Osteocyte (in vitro differentiated cells): ENCODE results near the gene PAX5. TPM values are rescaled to one million over a fixed set of nuclear protein-coding genes. Genes with fewer than 3 reads are reported as not detected.

Experiments
- DNase-seq: peaks from one replicate; pipeline ENCODE4 v3.0.0; 2021; ENCODE audit warnings: mixed read lengths; ENCODE audit not compliant: unreplicated experiment; ENCODE audit errors: extremely low spot score
- H3K27ac Mint-ChIP-seq: one replicate; pipeline ENCODE4 v1.8.0; 2021; ENCODE audit warnings: mild to moderate bottlenecking, mixed read lengths; ENCODE audit not compliant: unreplicated experiment
- H3K27me3 Mint-ChIP-seq: one replicate; pipeline ENCODE4 v1.8.0; 2021; ENCODE audit warnings: mixed read lengths; ENCODE audit not compliant: unreplicated experiment
- H3K36me3 Mint-ChIP-seq: one replicate; pipeline ENCODE4 v1.8.0; 2021; ENCODE audit warnings: mixed read lengths; ENCODE audit not compliant: unreplicated experiment
- H3K4me1 Mint-ChIP-seq: one replicate; pipeline ENCODE4 v1.8.0; 2021; ENCODE audit warnings: mixed read lengths; ENCODE audit not compliant: unreplicated experiment
- H3K4me3 Mint-ChIP-seq: one replicate; pipeline ENCODE4 v1.8.0; 2021; ENCODE audit warnings: mild to moderate bottlenecking, moderate library complexity, mixed read lengths; ENCODE audit not compliant: unreplicated experiment
- H3K9me3 Mint-ChIP-seq: one replicate; pipeline ENCODE4 v1.8.0; 2021; ENCODE audit warnings: mixed read lengths; ENCODE audit not compliant: unreplicated experiment
- total RNA-seq: library from RNA; stranded (reverse); gene quantifications from 2 replicates; pipeline ENCODE4 v1.2.1, GENCODE V29; 2021
- TF ChIP-seq, protein P1 (sequence below): fragments of 200-600 bp; sonication (generic); IDR thresholded peaks from 2 replicates; pipeline ENCODE4 v1.5.0; 2021; ENCODE audit warnings: antibody characterized with exemption, mild to moderate bottlenecking, moderate library complexity

PAX5 gene
- total RNA-seq, 1 donor from 2014 or later: not detected

DNA sequence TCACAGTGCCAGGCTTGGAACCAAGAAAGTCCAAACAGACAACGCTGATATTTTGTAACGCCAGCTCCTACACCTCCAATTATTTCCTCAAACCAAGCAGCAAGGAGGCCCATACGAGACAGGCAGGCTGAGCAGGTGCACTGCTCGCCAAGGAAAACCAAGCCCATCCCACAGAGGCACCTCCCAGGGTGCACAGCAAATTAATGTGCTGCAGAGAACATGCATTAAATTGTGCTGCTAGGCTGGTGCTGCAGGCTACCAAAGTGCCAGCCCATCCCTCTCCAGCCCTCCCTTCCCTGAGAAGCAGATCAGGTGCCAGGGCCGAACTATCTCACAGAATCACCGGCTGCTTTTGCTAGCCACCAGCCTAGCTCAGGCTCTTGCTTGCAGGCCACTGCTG is 137.8 kb downstream of the PAX5 start:
- no peaks in the 10 kb centered on the region for H3K9me3 Mint-ChIP-seq
- H3K27ac Mint-ChIP-seq: no peak overlapping the region
- peaks cover 59% of the 10 kb centered on the region for H3K27me3 Mint-ChIP-seq
- TF ChIP-seq, protein P1, sequence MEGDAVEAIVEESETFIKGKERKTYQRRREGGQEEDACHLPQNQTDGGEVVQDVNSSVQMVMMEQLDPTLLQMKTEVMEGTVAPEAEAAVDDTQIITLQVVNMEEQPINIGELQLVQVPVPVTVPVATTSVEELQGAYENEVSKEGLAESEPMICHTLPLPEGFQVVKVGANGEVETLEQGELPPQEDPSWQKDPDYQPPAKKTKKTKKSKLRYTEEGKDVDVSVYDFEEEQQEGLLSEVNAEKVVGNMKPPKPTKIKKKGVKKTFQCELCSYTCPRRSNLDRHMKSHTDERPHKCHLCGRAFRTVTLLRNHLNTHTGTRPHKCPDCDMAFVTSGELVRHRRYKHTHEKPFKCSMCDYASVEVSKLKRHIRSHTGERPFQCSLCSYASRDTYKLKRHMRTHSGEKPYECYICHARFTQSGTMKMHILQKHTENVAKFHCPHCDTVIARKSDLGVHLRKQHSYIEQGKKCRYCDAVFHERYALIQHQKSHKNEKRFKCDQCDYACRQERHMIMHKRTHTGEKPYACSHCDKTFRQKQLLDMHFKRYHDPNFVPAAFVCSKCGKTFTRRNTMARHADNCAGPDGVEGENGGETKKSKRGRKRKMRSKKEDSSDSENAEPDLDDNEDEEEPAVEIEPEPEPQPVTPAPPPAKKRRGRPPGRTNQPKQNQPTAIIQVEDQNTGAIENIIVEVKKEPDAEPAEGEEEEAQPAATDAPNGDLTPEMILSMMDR: no peak
- no peaks in the 10 kb centered on the region for H3K4me1 Mint-ChIP-seq
- DNase-seq: no peak
- no peaks in the 10 kb centered on the region for H3K36me3 Mint-ChIP-seq
- no peak overlapping the region for H3K4me3 Mint-ChIP-seq

DNA sequence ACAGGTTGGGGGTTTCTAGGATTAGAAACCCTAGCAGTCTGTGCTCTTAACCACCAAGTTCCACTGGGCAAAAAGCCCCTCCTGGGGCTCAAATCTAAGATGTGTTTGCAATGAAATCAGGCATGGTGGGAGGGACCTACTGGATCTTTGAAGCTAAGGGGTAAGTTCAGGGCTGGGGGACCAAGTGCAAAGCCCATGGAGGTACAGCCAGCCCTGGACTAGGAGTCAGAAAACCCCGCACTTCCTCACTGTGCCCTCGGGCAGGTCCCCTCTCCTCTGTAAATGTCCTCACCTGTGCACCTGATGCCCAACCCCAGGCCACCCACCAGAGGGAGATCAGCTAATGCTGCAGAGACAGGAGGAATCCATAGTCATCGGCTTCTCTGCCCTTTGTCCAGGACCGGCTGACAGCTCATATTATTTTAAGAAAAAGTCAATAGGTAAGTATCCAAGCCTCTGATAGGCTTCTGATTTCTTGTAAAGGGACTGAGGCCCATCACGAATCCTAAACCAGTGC is 138.3 kb downstream of the PAX5 start:
- H3K9me3 Mint-ChIP-seq: no peaks in the 10 kb centered on the region
- peaks cover 54% of the 10 kb centered on the region for H3K27me3 Mint-ChIP-seq
- H3K4me1 Mint-ChIP-seq: no peaks in the 10 kb centered on the region
- no peak overlapping the region for H3K27ac Mint-ChIP-seq
- no peak for DNase-seq
- TF ChIP-seq, protein P1: no peak
- no peak overlapping the region for H3K4me3 Mint-ChIP-seq
- no peaks in the 10 kb centered on the region for H3K36me3 Mint-ChIP-seq

DNA sequence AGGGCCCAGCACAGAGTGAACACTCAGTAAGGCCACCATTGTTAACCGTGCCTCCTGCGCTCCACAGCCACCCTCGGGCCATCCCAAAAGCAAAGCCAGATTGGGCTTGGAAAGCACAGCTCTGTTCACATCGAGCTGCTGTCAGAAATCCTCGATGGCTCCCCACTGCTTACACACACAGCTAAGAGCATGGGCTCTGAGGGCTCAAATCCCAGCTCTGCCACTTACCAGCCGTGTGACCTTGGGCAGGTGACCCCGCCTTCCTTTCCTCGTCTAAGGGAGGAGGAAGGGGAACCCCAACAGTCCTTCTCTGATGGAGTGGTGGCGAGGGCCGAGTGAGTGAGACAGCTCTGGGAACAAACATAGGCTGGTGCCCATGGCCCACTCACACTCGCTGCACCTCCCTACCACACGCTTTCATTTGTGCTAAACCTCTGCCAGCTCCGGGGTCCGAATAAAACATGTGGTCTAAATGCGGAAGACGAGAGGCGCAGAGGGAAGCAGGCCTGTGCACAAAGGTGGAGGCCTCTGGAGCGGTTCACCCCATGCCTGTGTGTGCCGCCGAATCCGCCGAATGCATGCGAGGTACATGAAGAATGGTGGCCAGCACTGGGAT is 139.3 kb downstream of the PAX5 start:
- Mint-ChIP-seq H3K9me3 (no peaks in the 10 kb centered on the region), H3K4me1 (no peaks in the 10 kb centered on the region), H3K27ac (no peak overlapping the region), H3K36me3 (no peaks in the 10 kb centered on the region), H3K4me3 (no peak overlapping the region), H3K27me3 (peaks cover 57% of the 10 kb centered on the region)
- no peak for DNase-seq
- TF ChIP-seq, protein P1: no peak

DNA sequence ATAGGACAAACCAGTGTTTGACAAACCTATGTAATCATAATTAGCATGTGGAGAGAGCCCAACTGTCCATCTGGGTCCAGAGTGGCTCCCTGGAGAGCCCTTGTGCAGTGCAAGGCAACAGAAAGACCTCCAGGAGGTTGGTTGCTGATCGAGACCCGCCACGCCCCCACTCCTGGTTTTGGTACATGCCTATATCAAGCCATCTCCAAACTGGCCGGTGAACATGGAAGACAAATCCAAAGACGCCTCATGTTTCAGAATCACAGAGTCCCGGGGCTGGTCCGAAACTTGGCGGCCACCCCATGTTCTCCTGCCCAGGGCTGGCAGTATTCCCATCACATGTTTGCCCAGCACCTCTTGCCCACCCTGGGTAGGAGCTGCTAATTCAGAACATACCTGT is 140.2 kb downstream of the PAX5 start:
- no peak overlapping the region for H3K27ac Mint-ChIP-seq
- no peak for DNase-seq
- TF ChIP-seq, protein P1: no peak
- no peaks in the 10 kb centered on the region for H3K36me3 Mint-ChIP-seq
- H3K4me1 Mint-ChIP-seq: no peaks in the 10 kb centered on the region
- H3K27me3 Mint-ChIP-seq: peaks cover 62% of the 10 kb centered on the region
- H3K9me3 Mint-ChIP-seq: no peaks in the 10 kb centered on the region
- H3K4me3 Mint-ChIP-seq: no peak overlapping the region

DNA sequence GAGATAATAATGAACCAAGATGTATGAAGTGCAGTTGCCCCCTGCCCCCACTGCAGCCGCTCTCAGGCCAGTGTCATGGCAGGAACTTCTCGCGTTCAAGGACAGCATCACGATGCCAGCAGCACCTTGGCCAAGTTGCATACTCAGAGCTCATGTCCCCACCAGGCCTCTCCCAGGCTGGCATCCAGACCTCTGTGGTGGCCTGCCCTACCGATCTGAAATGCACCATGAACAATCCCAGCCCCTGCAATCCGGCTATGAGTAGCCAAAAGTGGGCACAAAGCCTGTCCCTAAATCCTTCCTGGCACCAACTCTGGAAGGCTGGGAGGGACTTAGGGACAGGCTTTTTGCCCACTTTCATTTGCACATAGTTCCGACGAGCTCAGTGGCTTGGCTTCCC is 140.9 kb downstream of the PAX5 start:
- H3K36me3 Mint-ChIP-seq: no peaks in the 10 kb centered on the region
- no peak overlapping the region for H3K27ac Mint-ChIP-seq
- peaks cover 65% of the 10 kb centered on the region for H3K27me3 Mint-ChIP-seq
- no peak overlapping the region for H3K4me3 Mint-ChIP-seq
- TF ChIP-seq, protein P1: no peak
- no peak for DNase-seq
- no peaks in the 10 kb centered on the region for H3K4me1 Mint-ChIP-seq
- no peaks in the 10 kb centered on the region for H3K9me3 Mint-ChIP-seq
